SJSA1 (cell line): ENCODE data around the gene SELENOW. TPM values are rescaled to one million over a fixed set of nuclear protein-coding genes. Genes with fewer than 3 reads are reported as not detected.
A peak's percentile ranks its signal among the peaks of the same experiment; 100 is the strongest.
"Not testable (repeated sequence)": the region's sequence is repeated elsewhere in the genome, so short reads cannot be mapped to it uniquely, and the experiment has no call there.

Experiments
- DNase-seq, 2 experiments: peaks; one replicate each; pipeline ENCODE4 v3.0.0-alpha.2; 2015 to 2020; ENCODE audit warnings: low spot score in 2 of 2, low read depth in 1 of 2
- H3K27ac ChIP-seq: fragments of 250-450 bp; sonication (Bioruptor Pico); 2 replicates; pipeline ENCODE4 v1.5.1; 2020; ENCODE audit warnings: mild to moderate bottlenecking, moderate library complexity
- H3K27me3 ChIP-seq: fragments of 250-450 bp; sonication (Bioruptor Pico); replicated peaks from 2 replicates; pipeline ENCODE4 v1.5.1; 2020; ENCODE audit warnings: mild to moderate bottlenecking, moderate library complexity
- H3K36me3 ChIP-seq: fragments of 250-450 bp; sonication (Bioruptor Pico); 2 replicates; pipeline ENCODE4 v1.5.1; 2020; ENCODE audit warnings: mild to moderate bottlenecking
- H3K4me1 ChIP-seq: fragments of 250-450 bp; sonication (Bioruptor Pico); replicated peaks from 2 replicates; pipeline ENCODE4 v1.6.1; 2021; ENCODE audit warnings: mild to moderate bottlenecking
- H3K4me3 ChIP-seq: fragments of 250-450 bp; sonication (Bioruptor Pico); 2 replicates; pipeline ENCODE4 v1.5.1; 2020; ENCODE audit warnings: mild to moderate bottlenecking
- H3K9me3 ChIP-seq: fragments of 250-450 bp; sonication (Bioruptor Pico); replicated peaks from 2 replicates; pipeline ENCODE4 v1.5.1; 2020; ENCODE audit warnings: mild to moderate bottlenecking
- total RNA-seq: library from RNA; depleted of rRNA; stranded (reverse); fragments of >200 nt; shearing (Covaris generic); gene quantifications from 2 replicates; pipeline ENCODE4 v1.2.3, GENCODE V29; 2014

The SELENOW gene
- total RNA-seq, 1 experiment from 2014 or later, result 455 TPM

DNA sequence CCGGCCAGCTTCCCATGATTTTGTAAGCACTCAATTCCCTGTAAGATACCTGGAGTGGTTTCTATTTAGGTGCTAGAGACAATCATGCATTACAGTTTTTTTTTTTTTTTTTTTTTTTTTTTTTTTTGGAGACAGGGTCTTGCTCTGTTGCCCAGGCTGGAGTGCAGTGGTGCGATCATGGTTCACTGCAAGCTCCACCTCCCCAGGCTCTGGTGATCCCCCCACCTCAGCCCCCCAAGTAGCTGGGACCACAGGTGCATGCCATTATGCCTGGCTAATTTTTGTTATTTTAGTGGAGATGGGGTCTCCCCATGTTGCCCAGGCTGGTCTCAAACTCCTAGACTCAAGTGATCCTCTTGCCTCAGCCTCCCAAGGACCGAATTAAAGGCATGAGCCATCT, 13.8 kb upstream of the SELENOW start:
- not testable (repeated sequence) for DNase-seq, H3K4me3 ChIP-seq, H3K27ac ChIP-seq, H3K36me3 ChIP-seq, H3K27me3 ChIP-seq, H3K4me1 ChIP-seq, H3K9me3 ChIP-seq

DNA sequence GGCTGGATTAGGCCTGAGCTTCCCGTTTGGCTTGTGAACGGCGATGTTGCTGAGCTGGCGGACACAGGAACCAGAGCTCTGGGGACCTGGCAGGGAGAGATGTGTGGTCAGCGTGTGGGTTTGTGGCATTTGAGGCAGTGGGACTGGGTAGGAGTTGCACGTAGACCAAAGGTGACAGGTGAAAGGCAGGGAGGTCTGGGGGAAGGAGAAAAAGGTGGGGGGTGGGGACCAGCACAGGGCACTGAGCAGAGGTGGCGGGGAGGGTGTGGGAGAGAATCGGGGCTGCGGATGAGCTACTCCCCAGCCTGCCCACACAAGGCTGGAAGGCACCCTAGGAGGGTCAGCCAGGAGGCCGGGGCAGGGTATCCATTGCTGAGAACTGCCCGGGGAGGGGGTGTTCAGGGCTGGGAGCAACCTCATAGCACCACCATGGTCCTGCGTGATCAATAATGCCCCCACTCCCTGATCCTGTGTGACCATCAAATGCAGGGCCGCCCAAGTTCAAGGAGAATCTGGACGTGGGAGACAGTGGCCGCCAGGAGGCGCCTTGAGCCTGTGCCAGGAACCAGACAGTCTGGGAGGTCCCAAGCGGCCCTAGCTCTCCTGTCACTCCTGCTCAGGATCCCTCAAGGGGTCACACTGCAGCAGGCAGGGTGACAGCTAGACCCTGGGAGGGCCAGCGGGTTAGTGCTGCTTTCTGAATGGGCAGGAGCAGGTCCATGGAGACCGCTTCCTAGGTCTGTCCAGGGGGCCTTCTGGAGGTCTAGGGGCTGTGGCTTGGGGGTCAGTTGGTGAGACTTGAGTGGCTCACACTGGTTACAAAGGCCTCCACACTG, 12.8 kb upstream of the SELENOW start:
- no peaks in the 10 kb centered on the region for H3K9me3 ChIP-seq
- DNase-seq, result peak; percentile 44 to 72

DNA sequence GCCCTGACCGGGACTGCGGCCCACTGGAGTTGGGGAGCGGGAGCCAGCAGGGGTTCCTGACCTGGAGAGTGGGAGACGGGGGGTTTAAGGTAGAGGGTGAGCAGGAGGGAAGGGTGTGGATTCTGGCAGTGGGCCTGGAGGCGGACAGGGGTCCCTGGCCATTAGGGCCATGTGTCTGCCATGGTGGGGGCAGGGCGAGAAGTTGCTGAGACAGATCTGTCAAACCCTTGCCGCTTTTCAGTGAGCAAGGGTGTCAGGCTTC, 12.2 kb upstream of the SELENOW start:
- H3K27me3 ChIP-seq, result no peaks in the 10 kb centered on the region
- H3K36me3 ChIP-seq, result no peaks in the 10 kb centered on the region
- no peak overlapping the region for H3K4me3 ChIP-seq
- no peaks in the 10 kb centered on the region for H3K9me3 ChIP-seq
- no peak overlapping the region for H3K27ac ChIP-seq
- DNase-seq, result no peak
- no peaks in the 10 kb centered on the region for H3K4me1 ChIP-seq

More for the DNA sequence above, 12.8 kb upstream of the SELENOW start:
- Histone ChIP-seq H3K4me3 (no peak overlapping the region), H3K27me3 (no peaks in the 10 kb centered on the region), H3K4me1 (no peaks in the 10 kb centered on the region), H3K27ac (no peak overlapping the region), H3K36me3 (no peaks in the 10 kb centered on the region)

DNA sequence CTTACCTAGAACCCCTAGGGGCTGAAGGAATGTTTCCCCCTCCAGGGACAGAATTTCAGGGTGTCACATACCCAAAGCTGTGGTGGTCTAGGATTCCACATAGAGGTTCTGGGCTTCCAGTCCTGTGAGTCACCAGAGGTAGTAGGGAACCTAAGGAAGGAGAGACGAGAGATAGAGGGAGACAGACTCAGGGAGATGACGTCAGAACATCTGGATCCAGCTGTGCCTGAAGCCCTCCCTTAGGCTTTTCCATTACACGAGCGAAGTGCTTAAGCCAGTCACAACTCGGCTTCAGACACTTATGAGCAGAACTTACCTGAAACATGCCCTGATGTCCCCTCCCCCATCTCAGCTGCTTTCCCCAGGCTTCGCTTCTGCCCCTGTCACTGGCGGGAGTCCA, 11.8 kb upstream of the SELENOW start:
- no peaks in the 10 kb centered on the region for H3K27me3 ChIP-seq
- H3K36me3 ChIP-seq, result no peaks in the 10 kb centered on the region
- no peaks in the 10 kb centered on the region for H3K4me1 ChIP-seq
- no peaks in the 10 kb centered on the region for H3K9me3 ChIP-seq
- H3K4me3 ChIP-seq, result no peak overlapping the region
- H3K27ac ChIP-seq, result no peak overlapping the region
- DNase-seq, result no peak

DNA sequence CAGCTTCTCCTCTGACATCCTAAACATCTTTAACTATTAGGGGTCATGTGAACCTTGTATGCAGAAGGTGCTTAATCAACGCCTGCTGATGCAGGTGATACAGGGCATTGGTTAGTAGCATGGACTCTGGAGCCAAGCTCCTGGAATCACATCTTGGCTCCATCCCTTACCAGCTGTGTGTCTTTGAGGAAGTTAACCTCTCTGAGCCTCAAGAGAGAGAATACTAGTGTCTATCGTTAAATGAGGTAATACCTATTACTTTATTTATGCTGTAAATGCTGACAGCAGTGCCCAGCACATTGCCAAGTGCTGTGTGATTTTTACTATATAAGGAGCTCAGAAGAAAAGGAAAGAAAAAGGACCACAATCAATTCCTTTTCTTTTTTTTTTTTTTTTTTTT, 11.2 kb upstream of the SELENOW start:
- Histone ChIP-seq H3K36me3 (no peaks in the 10 kb centered on the region), H3K27me3 (no peaks in the 10 kb centered on the region), H3K4me3 (no peak overlapping the region), H3K4me1 (no peaks in the 10 kb centered on the region), H3K27ac (no peak overlapping the region), H3K9me3 (no peaks in the 10 kb centered on the region)
- no peak for DNase-seq

DNA sequence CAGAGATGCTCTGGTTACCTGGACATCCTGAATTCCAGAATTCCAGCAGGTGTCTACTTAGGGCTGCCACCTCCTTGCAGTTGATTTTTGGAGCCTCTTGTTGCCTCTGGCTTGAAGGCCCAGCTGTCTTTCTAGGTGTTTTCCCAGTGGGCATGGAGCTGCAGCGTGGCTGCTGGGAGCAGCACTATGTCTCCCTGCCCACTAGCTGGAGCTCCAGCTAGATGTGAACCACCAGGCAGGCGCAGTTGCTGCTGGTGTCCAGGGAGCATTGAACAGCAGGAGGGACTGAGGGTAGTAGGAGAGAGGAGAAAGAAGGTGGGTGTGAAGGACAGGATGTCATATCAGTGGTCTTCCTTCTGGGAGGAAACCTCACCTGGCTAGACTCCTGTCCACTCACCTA, 9.9 kb upstream of the SELENOW start:
- no peaks in the 10 kb centered on the region for H3K27me3 ChIP-seq

DNA sequence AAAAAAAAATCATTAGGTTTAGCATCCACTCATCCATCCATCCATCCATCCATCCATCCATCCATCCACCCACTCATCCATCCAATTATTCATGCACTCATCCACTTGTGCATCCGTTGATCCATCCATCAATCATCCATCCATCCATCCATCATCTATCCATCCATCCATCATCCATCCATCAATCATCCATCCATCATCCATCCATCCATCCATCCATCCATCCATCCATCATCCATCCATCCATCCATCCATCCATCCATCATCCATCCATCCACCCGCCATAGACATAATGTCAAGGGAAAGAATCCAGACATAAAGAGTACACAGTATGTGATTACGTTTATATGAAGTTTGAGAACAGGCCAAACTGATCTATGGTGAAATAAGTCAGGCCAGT, 9.0 kb upstream of the SELENOW start:
- H3K4me3 ChIP-seq, result no peak overlapping the region
- DNase-seq, result no peak
- H3K36me3 ChIP-seq, result no peaks in the 10 kb centered on the region
- no peaks in the 10 kb centered on the region for H3K9me3 ChIP-seq
- H3K27ac ChIP-seq, result no peak overlapping the region
- H3K27me3 ChIP-seq, result no peaks in the 10 kb centered on the region
- no peaks in the 10 kb centered on the region for H3K4me1 ChIP-seq

More for the DNA sequence above, 9.9 kb upstream of the SELENOW start:
- H3K36me3 ChIP-seq, result no peaks in the 10 kb centered on the region
- H3K4me1 ChIP-seq, result no peaks in the 10 kb centered on the region
- no peaks in the 10 kb centered on the region for H3K9me3 ChIP-seq
- no peak overlapping the region for H3K27ac ChIP-seq
- H3K4me3 ChIP-seq, result no peak overlapping the region
- no peak for DNase-seq

DNA sequence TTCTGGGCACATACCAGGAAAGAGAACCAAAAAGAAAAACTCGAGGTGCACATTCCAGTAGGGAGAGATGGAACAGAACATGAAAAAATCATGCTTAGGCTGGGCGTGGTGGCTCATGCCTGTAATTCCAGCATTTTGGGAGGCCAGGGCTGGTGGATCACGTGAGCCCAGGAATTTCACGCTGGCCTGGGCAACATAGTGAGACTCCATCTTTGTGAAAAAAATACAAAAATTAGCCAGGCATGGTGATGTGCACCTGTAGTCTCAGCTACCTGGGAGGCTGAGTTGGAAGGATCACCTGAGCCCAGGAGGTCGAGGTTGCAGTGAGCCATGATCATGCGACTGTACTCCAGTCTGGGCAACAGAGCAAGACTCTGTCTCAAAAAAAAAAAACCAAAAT, 7.2 kb upstream of the SELENOW start:
- not testable (repeated sequence) for H3K4me1 ChIP-seq, H3K9me3 ChIP-seq, H3K27me3 ChIP-seq, H3K4me3 ChIP-seq, H3K36me3 ChIP-seq, DNase-seq, H3K27ac ChIP-seq

DNA sequence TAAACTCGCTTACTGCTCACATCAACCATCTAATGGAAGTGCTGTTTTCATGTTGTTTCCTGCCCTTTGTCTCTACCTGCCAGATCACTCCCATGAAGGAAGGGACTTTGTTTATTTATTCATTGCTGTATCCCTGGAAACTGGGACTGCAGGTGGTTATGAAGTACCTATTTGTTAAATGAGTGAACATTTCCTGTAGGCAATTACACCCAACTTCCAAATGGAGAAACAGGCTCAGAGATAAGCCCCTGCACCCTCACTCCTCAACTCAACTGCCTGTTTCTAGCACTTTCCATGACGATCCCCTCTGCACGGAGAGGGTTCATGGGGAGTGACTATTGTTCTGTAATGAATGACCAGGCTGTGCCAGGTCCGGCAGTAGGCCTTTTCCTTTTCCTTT, 1.9 kb upstream of the SELENOW start:
- H3K9me3 ChIP-seq, result no peaks in the 10 kb centered on the region
- DNase-seq, result no peak
- H3K27ac ChIP-seq, result no peak overlapping the region
- no peaks in the 10 kb centered on the region for H3K27me3 ChIP-seq
- no peak overlapping the region for H3K4me3 ChIP-seq
- H3K36me3 ChIP-seq, result peaks cover 23% of the 10 kb centered on the region
- peaks cover 14% of the 10 kb centered on the region for H3K4me1 ChIP-seq

DNA sequence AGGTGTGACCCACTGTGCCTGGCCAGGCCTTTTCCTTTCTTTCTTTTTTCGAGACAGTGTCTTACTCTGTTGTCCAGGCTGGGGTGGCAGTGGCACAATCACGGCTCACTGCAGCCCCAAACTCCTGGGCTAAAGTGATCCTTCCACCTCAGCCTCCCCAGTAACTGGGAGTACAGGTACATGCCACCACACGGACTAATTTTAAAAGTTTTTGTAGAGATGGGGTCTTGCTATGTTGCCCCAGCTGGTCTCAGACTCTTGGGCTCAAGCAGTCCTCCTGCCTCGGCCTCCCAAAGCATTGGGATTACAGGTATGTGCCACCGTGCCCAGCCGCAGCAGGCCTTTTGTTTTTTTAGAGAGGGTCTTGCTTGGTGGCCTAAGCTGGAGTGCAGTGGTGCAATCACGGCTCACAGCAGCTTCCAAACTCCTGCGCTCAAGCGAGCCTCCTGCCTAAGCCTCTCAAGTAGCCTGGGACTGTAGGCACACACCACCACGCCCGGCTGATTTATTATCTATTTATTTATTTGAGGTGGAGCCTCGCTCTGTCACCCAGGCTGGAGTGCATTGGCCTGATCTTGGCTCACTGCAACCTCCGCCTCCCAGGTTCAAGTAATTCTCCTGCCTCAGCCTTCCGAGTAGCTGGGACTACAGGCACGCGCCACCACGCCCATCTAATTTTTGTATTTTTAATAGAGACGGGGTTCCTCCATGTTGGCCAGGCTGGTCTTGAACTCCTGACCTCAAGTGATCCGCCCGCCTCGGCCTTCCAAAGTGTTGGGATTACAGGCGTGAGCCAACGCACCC, 1.1 kb upstream of the SELENOW start:
- not testable (repeated sequence) for H3K27ac ChIP-seq, H3K9me3 ChIP-seq, H3K27me3 ChIP-seq, DNase-seq
- H3K4me3 ChIP-seq, result peak overlapping the region; percentile 75
- peaks cover 14% of the 10 kb centered on the region for H3K4me1 ChIP-seq
- H3K36me3 ChIP-seq, result peaks cover 26% of the 10 kb centered on the region

DNA sequence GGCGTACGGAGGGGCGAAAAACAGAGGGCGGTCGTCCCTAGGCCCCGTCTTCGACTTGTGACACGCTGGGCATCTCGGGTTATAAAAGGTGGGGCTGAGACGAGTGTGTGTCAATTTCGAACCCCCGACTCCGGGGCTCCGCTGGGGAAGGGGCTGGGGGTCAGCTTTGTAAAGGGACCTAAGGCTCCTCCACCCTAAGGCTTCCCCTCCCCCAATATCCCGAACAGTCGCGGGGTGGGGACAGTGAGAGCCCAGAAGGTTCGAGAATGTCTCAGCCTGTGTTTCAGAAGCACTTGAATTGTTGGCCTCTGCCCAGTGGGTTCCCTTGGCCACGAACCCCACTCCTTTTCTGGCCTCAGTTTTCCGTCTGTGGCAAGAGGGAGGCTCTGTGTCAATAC, 450 bp downstream of the SELENOW start:
- peaks cover 14% of the 10 kb centered on the region for H3K4me1 ChIP-seq
- no peaks in the 10 kb centered on the region for H3K27me3 ChIP-seq
- H3K27ac ChIP-seq, result peak overlapping the region; percentile 99; the same call in 1 of the 2 replicates
- no peak for DNase-seq
- H3K4me3 ChIP-seq, result peak overlapping the region; percentile 75
- no peaks in the 10 kb centered on the region for H3K9me3 ChIP-seq
- H3K36me3 ChIP-seq, result peaks cover 39% of the 10 kb centered on the region

DNA sequence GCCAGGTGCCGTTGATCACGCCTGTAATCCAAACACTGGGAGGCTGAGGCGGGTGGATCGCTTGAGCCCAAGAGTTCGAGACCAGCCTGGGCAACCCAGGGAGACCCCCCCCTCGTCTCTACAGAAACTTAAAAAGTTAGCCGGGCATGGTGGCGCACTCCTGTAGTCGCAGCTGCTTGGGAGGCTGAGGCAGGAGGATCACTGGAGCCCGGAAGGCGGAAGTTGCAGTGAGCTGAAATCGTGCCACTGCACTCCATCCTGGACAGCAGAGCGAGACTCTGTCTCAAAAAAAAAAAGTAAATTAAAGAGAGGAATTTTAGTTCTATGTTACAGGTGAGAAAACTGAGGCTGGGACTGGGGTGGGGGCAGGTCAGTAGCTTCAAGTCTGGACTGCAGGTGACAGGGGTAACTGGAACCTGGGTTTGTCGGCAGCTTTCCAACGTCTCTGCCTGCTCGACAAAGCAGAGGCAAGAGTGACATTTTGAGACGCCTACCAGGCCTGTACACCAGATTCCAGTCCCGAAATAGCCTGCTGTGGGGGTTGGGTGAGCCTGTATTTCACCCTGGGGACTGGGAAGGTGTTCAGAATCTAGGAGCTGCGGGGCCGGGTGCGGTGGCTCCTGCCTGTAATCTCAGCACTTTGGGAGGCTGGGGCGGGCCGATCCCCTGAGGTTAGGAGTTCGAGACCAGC, 1.2 kb downstream of the SELENOW start:
- Histone ChIP-seq H3K4me3 (peak overlapping the region; percentile 75), H3K9me3 (no peaks in the 10 kb centered on the region), H3K27ac (no peak overlapping the region), H3K36me3 (peaks cover 47% of the 10 kb centered on the region), H3K27me3 (no peaks in the 10 kb centered on the region), H3K4me1 (peaks cover 14% of the 10 kb centered on the region)
- DNase-seq, result no peak

DNA sequence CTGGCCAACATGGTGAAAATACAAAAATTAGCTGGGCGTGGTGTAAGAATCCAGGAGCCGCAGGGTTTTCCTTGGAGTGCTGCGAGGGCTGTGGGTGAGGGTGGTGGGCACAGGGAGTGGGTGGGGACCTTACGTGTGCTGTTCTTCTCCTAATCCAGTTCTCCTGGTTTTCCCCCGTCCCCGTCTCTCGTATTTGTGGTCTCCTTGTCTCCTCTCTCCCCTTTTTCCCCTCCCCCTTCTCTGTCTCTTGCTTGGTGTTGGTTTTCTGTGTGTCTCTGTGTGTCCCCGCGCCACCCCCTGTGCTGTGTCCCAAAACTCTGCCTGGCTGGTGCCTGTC, 1.7 kb downstream of the SELENOW start:
- no peak overlapping the region for H3K4me3 ChIP-seq
- H3K9me3 ChIP-seq, result no peaks in the 10 kb centered on the region
- no peak for DNase-seq
- peaks cover 14% of the 10 kb centered on the region for H3K4me1 ChIP-seq
- H3K27me3 ChIP-seq, result no peaks in the 10 kb centered on the region
- H3K27ac ChIP-seq, result no peak overlapping the region
- H3K36me3 ChIP-seq, result peaks cover 50% of the 10 kb centered on the region

DNA sequence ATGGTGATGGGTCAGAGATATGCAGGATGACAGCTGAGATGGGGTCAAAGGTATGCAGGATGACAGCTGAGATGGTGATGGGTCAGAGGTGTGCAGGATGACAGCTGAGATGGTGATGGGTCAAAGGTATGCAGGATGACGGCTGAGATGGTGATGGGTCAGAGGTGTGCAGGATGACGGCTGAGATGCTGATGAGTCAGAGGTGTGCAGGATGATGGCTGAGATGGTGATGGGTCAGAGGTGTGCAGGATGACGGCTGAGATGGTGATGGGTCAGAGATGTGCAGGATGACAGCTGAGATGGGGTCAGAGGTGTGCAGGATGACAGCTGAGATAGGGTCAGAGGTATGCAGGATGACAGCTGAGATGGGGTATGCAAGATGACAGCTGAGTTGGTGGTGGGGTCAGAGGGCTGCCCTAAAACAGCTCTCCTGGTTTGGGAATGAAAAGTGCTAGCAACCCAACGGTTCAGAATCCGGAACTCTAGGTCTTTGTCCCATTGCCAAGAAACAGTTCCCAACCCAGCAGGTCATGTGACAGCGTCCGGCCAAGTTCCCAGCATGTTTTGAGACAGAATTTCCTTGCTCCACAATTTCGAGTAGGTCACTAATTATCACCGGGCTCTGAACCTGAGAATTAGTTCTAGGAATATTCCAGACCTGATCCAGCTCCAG, 3.2 kb downstream of the SELENOW start:
- H3K4me3 ChIP-seq, result no peak overlapping the region
- no peak overlapping the region for H3K27ac ChIP-seq
- H3K27me3 ChIP-seq, result no peaks in the 10 kb centered on the region
- no peak for DNase-seq
- H3K36me3 ChIP-seq, result peaks cover 62% of the 10 kb centered on the region
- peaks cover 14% of the 10 kb centered on the region for H3K4me1 ChIP-seq
- no peaks in the 10 kb centered on the region for H3K9me3 ChIP-seq
